Endothelial cell (in vitro differentiated cells): Measurements from ENCODE around the gene ZKSCAN5. TPM values are rescaled to one million over a fixed set of nuclear protein-coding genes. Genes with fewer than 3 reads are reported as not detected.

Experiments
- DNase-seq: peaks from one replicate; pipeline ENCODE4 v3.0.0; 2021; ENCODE audit warnings: low spot score
- H3K27ac Mint-ChIP-seq: one replicate; pipeline ENCODE4 v1.8.0; 2021; ENCODE audit warnings: mixed read lengths, inconsistent platforms; ENCODE audit not compliant: unreplicated experiment
- H3K27me3 Mint-ChIP-seq: one replicate; pipeline ENCODE4 v1.8.0; 2021; ENCODE audit warnings: mild to moderate bottlenecking, moderate library complexity, mixed read lengths, inconsistent platforms; ENCODE audit not compliant: unreplicated experiment
- H3K36me3 Mint-ChIP-seq: one replicate; pipeline ENCODE4 v1.8.0; 2021; ENCODE audit warnings: mild to moderate bottlenecking, low read depth, mixed read lengths, inconsistent platforms; ENCODE audit not compliant: unreplicated experiment
- H3K4me1 Mint-ChIP-seq: one replicate; pipeline ENCODE4 v1.8.0; 2021; ENCODE audit warnings: mild to moderate bottlenecking, mixed read lengths, inconsistent platforms; ENCODE audit not compliant: unreplicated experiment
- H3K4me3 Mint-ChIP-seq: one replicate; pipeline ENCODE4 v1.8.0; 2021; ENCODE audit warnings: mild to moderate bottlenecking, mixed read lengths, inconsistent platforms; ENCODE audit not compliant: unreplicated experiment
- H3K9me3 Mint-ChIP-seq: one replicate; pipeline ENCODE4 v1.8.0; 2021; ENCODE audit warnings: mixed read lengths, inconsistent platforms; ENCODE audit not compliant: unreplicated experiment
- long read RNA-seq: library from polyadenylated mRNA; unstranded; transcript quantifications from one replicate; pipeline ENCODE4 v2.0.0, GENCODE V29; 2020; ENCODE audit not compliant: unreplicated experiment
- total RNA-seq: library from RNA; stranded (reverse); fragmentation: NEBNext Ultra II Directional; extraction: Animal tissue kit (Norgen Biotek cat#: 25700); gene quantifications from one replicate; pipeline ENCODE4 v1.2.1, GENCODE V29; 2021; ENCODE audit not compliant: unreplicated experiment
- TF ChIP-seq, protein P1 (sequence below): fragments of 200-600 bp; sonication (generic); IDR thresholded peaks from one replicate; pipeline ENCODE4 v1.5.0; 2021; ENCODE audit warnings: antibody characterized with exemption; ENCODE audit not compliant: unreplicated experiment

The ZKSCAN5 gene
- total RNA-seq = 17.8 TPM
- long read RNA-seq, partial matches to known transcripts = 2 of 4 reads
- long read RNA-seq, other reads (novel, unspliced or antisense) = 2 of 4 reads

DNA sequence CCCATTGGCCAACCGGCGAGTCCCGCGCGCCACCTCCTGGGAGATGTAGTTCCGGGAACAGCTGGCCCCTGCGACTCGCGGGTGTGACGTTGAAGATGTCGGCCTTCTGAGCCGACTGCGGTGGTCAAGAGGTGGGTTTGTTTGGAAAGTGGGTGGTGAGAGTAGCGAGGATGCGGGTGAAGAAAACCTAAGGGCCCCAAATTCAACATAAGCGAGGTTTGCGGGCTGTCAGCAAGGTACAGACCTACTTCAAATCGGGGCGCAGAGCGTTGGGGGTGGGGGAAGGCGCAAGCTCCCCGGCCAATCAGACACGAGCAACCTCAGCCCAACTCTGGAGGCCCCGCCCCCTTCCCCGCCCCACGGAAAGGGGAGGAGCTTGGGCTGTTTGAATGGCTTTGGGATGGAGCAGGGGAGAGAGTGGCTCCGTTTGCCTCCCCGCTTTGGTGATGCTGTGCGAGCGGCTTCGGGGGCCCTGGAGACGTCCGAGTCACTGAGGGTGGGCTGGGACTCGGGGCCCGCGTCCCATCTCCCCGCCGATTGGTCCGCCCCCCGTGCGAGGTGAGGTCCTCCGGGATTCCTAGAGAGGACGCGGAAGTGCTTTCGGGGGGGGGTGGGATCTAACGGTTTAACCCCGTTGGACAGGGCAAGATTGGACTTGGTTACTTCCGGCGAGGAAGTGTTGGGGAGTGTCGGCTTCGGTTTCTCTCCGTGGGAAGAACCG, at the start of gene ZKSCAN5:
Gene ZKSCAN5, plus strand, starts transcription at position 60 of the 721 bp plus-strand sequence. CDS start 1,383 bp downstream, outside the sequence.
- peak within 1 kb of the TSS; percentile 97 for H3K27ac Mint-ChIP-seq

DNA sequence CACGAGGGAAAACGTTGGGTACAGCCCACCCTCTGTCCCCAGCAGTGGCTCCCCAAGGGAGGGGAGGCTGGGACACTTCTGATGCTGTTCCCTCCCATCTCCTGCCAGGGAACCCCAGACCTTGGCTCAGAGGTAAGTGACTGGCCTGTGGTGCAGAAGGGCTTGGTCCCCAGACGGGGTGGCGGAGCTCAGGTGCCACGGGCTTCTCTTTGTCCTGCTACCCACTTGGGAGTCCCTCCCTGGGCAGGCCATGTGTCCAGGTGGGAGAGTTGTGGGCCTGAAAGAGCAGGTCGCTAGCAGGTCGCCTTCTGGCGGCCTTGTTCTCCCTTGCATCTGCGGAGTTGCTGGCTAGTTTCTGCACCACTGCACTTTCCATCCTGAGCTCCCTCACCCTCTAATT, 48.6 kb upstream of the ZKSCAN5 start:
- H3K27ac Mint-ChIP-seq = no peak overlapping the region
- H3K36me3 Mint-ChIP-seq = peaks cover 43% of the 10 kb centered on the region
- no peak for DNase-seq
- peaks cover 7% of the 10 kb centered on the region for H3K27me3 Mint-ChIP-seq
- H3K9me3 Mint-ChIP-seq = no peaks in the 10 kb centered on the region
- peaks cover 7% of the 10 kb centered on the region for H3K4me1 Mint-ChIP-seq
- TF ChIP-seq, protein P1, sequence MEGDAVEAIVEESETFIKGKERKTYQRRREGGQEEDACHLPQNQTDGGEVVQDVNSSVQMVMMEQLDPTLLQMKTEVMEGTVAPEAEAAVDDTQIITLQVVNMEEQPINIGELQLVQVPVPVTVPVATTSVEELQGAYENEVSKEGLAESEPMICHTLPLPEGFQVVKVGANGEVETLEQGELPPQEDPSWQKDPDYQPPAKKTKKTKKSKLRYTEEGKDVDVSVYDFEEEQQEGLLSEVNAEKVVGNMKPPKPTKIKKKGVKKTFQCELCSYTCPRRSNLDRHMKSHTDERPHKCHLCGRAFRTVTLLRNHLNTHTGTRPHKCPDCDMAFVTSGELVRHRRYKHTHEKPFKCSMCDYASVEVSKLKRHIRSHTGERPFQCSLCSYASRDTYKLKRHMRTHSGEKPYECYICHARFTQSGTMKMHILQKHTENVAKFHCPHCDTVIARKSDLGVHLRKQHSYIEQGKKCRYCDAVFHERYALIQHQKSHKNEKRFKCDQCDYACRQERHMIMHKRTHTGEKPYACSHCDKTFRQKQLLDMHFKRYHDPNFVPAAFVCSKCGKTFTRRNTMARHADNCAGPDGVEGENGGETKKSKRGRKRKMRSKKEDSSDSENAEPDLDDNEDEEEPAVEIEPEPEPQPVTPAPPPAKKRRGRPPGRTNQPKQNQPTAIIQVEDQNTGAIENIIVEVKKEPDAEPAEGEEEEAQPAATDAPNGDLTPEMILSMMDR = no peak
- H3K4me3 Mint-ChIP-seq = no peak overlapping the region

More for the DNA sequence above, at the start of gene ZKSCAN5:
- DNase-seq = peak; percentile 97
- peaks cover 11% of the 10 kb centered on the region for H3K27me3 Mint-ChIP-seq
- no peaks in the 10 kb centered on the region for H3K9me3 Mint-ChIP-seq
- peaks cover 31% of the 10 kb centered on the region for H3K4me1 Mint-ChIP-seq
- peaks cover 12% of the 10 kb centered on the region for H3K36me3 Mint-ChIP-seq
- peak within 1 kb of the TSS; percentile 98 for H3K4me3 Mint-ChIP-seq
- TF ChIP-seq, protein P1 = no peak

DNA sequence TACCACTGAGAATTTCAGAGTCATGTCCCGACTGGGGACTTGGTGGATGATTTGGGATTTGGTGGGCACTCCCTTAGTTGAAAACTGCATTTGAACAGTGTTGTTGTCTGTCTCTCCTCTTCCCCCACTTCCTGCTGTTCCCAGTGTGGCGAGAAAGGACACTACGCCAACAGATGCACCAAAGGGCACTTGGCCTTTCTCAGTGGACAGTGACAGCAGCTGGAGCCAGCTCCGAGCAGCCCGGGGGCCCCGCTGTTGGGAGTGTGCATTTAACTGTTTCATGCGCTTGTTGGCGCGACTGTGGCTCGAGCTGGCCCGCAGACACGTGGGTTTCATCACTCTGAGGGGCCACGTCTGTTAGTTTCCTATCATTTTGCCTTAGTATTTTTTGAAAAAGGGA, 48.2 kb upstream of the ZKSCAN5 start:
- no peaks in the 10 kb centered on the region for H3K9me3 Mint-ChIP-seq
- peaks cover 7% of the 10 kb centered on the region for H3K27me3 Mint-ChIP-seq
- no peak for DNase-seq
- no peak overlapping the region for H3K27ac Mint-ChIP-seq
- TF ChIP-seq, protein P1 = no peak
- H3K36me3 Mint-ChIP-seq = peaks cover 40% of the 10 kb centered on the region
- peaks cover 7% of the 10 kb centered on the region for H3K4me1 Mint-ChIP-seq
- no peak overlapping the region for H3K4me3 Mint-ChIP-seq

DNA sequence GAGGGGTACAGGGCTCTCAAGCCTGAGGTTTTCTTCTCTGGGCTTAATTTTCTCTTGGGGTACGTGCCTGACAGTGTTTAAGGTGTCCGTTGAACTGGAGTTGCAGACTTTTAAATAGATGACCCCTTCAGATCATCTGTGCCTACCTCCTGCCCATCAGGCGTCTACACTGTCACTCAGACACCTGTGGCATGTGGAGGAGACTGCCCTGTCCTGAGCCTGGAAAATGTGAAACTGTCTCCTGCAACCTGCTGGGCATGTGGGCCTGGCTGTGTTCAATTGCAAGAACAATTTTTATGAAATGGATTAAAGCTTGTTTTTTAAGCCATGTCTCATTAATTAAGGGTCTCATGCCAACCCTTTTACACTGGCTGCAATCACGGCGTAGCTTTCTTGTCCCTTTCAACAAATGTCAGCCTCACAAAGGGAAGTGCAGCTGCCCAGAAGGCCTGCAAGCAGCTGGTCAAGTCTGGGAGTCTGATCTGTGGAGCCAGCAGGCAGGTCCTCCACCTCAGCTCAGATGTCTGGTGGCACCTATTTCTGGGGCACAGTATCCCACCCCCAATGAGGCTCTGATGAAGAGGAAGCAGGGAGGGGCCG, 47.3 kb upstream of the ZKSCAN5 start:
- Mint-ChIP-seq H3K36me3 (peaks cover 40% of the 10 kb centered on the region), H3K27ac (no peak overlapping the region)

More for the DNA sequence above, 47.3 kb upstream of the ZKSCAN5 start:
- Mint-ChIP-seq H3K27me3 (peaks cover 7% of the 10 kb centered on the region), H3K9me3 (no peaks in the 10 kb centered on the region), H3K4me3 (peak overlapping the region; percentile 59), H3K4me1 (peaks cover 7% of the 10 kb centered on the region)
- no peak for DNase-seq
- TF ChIP-seq, protein P1 = no peak
